GM12878 (cell line): Measurements from ENCODE around the gene IL1RL2.

ENCODE experiments used
- BHLHE40 ChIP-seq, 2 experiments: fragments of 450-650 bp in 1 of 2; IDR thresholded peaks; 2 replicates each; pipeline ENCODE4 v1.6.1; 2011 to 2017; ENCODE audit warnings: low read depth in 2 of 2, borderline replicate concordance in 1 of 2, improper control_type of control experiment in 1 of 2, low read length in 1 of 2, mild to moderate bottlenecking in 1 of 2
- JUNB ChIP-seq: IDR thresholded peaks from 2 replicates; pipeline ENCODE4 v1.6.1; 2016; ENCODE audit warnings: antibody characterized with exemption, mild to moderate bottlenecking
- POLR2A ChIP-seq: IDR thresholded peaks from 2 replicates; pipeline ENCODE4 v1.6.1; 2011; ENCODE audit warnings: low read depth, mild to moderate bottlenecking, low read length
- SIX5 ChIP-seq: IDR thresholded peaks from 2 replicates; pipeline ENCODE4 v1.6.1; 2011; ENCODE audit warnings: mild to moderate bottlenecking, low read depth, low read length, moderate library complexity; ENCODE audit not compliant: severe bottlenecking
- SP1 ChIP-seq: IDR thresholded peaks from one replicate; pipeline ENCODE4 v1.6.1; 2011; ENCODE audit warnings: low read depth, low read length
- YY1 ChIP-seq: IDR thresholded peaks from 2 replicates; pipeline ENCODE4 v1.6.1; 2011; ENCODE audit warnings: low read depth, mild to moderate bottlenecking, low read length
- TF ChIP-seq, protein P1 (sequence below): IDR thresholded peaks from 2 replicates; pipeline ENCODE4 v1.6.1; 2011; ENCODE audit warnings: low read depth, mild to moderate bottlenecking, low read length, moderate library complexity, borderline replicate concordance; ENCODE audit errors: extremely low read depth
- TF ChIP-seq, protein P2 (sequence below): fragments of 450-650 bp; IDR thresholded peaks from 2 replicates; pipeline ENCODE4 v1.6.1; 2017; ENCODE audit warnings: antibody characterized with exemption, mild to moderate bottlenecking, moderate library complexity
- TF ChIP-seq, protein P3 (sequence below), 3 experiments: IDR thresholded peaks in 2 of 3; conservative IDR thresholded peaks in 1 of 3; 2 replicates each; pipeline ENCODE4 v1.5.1; 2011; ENCODE audit warnings: low read depth in 3 of 3, low read length in 3 of 3, mild to moderate bottlenecking in 3 of 3, control low read depth in 2 of 3, moderate library complexity in 2 of 3, inconsistent platforms in 1 of 3, mixed read lengths in 1 of 3; ENCODE audit not compliant: control insufficient read depth in 2 of 3, insufficient read depth in 1 of 3; ENCODE audit errors: extremely low read depth in 1 of 3
- TF ChIP-seq, protein P4 (sequence below): IDR thresholded peaks from 2 replicates; pipeline ENCODE4 v1.6.1; 2012; ENCODE audit warnings: low read depth, low read length, improper control_type of control experiment
- TF ChIP-seq, protein P5 (sequence below): IDR thresholded peaks from 2 replicates; pipeline ENCODE4 v1.6.1; 2011; ENCODE audit warnings: borderline replicate concordance, low read depth, mild to moderate bottlenecking, moderate library complexity, mixed read lengths, low read length; ENCODE audit not compliant: insufficient read depth; ENCODE audit errors: extremely low read length

DNA sequence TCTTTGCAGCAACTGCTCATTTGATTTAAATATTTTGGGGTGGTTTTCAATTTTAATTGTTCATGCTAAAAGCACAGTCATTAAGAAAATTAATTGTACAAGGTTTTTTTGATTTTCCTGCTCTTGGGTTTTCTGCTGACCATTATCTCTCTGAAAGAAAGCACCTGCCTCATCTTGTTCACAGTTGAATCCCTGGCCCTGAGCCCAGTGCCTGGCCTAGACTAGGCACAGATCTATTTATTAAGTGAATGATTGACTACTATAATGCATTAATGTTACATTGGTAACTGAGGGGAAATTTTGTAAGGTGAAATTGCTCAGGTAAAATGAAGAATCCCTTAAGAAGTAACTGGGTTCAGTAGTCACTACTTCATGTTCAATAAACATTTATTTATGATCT lies 22.0 kb downstream of the IL1RL2 start:
- TF ChIP-seq, protein P1, sequence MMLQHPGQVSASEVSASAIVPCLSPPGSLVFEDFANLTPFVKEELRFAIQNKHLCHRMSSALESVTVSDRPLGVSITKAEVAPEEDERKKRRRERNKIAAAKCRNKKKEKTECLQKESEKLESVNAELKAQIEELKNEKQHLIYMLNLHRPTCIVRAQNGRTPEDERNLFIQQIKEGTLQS: no peak
- TF ChIP-seq SIX5 (no peak), JUNB (no peak), YY1 (no peak), BHLHE40 (IDR thresholded peaks at IDR 0.05; ENCODE audit: borderline replicate concordance in 1 of 2, low read depth in 2 of 2, low read length in 1 of 2) (no peak), POLR2A (no peak), SP1 (no peak)
- TF ChIP-seq, protein P2, sequence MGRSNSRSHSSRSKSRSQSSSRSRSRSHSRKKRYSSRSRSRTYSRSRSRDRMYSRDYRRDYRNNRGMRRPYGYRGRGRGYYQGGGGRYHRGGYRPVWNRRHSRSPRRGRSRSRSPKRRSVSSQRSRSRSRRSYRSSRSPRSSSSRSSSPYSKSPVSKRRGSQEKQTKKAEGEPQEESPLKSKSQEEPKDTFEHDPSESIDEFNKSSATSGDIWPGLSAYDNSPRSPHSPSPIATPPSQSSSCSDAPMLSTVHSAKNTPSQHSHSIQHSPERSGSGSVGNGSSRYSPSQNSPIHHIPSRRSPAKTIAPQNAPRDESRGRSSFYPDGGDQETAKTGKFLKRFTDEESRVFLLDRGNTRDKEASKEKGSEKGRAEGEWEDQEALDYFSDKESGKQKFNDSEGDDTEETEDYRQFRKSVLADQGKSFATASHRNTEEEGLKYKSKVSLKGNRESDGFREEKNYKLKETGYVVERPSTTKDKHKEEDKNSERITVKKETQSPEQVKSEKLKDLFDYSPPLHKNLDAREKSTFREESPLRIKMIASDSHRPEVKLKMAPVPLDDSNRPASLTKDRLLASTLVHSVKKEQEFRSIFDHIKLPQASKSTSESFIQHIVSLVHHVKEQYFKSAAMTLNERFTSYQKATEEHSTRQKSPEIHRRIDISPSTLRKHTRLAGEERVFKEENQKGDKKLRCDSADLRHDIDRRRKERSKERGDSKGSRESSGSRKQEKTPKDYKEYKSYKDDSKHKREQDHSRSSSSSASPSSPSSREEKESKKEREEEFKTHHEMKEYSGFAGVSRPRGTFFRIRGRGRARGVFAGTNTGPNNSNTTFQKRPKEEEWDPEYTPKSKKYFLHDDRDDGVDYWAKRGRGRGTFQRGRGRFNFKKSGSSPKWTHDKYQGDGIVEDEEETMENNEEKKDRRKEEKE: no peak
- TF ChIP-seq, protein P3, sequence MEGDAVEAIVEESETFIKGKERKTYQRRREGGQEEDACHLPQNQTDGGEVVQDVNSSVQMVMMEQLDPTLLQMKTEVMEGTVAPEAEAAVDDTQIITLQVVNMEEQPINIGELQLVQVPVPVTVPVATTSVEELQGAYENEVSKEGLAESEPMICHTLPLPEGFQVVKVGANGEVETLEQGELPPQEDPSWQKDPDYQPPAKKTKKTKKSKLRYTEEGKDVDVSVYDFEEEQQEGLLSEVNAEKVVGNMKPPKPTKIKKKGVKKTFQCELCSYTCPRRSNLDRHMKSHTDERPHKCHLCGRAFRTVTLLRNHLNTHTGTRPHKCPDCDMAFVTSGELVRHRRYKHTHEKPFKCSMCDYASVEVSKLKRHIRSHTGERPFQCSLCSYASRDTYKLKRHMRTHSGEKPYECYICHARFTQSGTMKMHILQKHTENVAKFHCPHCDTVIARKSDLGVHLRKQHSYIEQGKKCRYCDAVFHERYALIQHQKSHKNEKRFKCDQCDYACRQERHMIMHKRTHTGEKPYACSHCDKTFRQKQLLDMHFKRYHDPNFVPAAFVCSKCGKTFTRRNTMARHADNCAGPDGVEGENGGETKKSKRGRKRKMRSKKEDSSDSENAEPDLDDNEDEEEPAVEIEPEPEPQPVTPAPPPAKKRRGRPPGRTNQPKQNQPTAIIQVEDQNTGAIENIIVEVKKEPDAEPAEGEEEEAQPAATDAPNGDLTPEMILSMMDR (IDR thresholded peaks at IDR 0.05 in 2 of 3, conservative IDR thresholded peaks at IDR 0.05 in 1 of 3; ENCODE audit: control insufficient read depth in 2 of 3, extremely low read depth in 1 of 3, insufficient read depth in 1 of 3, low read depth in 3 of 3, low read length in 3 of 3): no peak
- TF ChIP-seq, protein P4, sequence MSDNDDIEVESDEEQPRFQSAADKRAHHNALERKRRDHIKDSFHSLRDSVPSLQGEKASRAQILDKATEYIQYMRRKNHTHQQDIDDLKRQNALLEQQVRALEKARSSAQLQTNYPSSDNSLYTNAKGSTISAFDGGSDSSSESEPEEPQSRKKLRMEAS: no peak
- TF ChIP-seq, protein P5, sequence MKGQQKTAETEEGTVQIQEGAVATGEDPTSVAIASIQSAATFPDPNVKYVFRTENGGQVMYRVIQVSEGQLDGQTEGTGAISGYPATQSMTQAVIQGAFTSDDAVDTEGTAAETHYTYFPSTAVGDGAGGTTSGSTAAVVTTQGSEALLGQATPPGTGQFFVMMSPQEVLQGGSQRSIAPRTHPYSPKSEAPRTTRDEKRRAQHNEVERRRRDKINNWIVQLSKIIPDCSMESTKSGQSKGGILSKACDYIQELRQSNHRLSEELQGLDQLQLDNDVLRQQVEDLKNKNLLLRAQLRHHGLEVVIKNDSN: no peak
